T47D (cell line): ENCODE data around the gene DUSP15.

ENCODE experiments used
- DNase-seq, 2 experiments: peaks; one replicate each; pipeline versions ENCODE4 v3.0.0 to v3.0.0-alpha.2; 2011 to 2012; ENCODE audit warnings: low read depth in 1 of 2, low spot score in 1 of 2
- JUND ChIP-seq: IDR thresholded peaks from 2 replicates; pipeline ENCODE4 v1.6.1; 2012; ENCODE audit warnings: low read depth
- in situ Hi-C: cut with HindIII; loops from 2 replicates; pipeline ENCODE4 v1.10.0; 2016; ENCODE audit warnings: low sequenced_read_pairs, low pct_unique_long_range_greater_than_20kb

DUSP15 gene

GRCh38 chr20:31848088-31848999, 22.0 kb downstream of the DUSP15 start:
- TF ChIP-seq JUND, result no peak
- in situ Hi-C loops, result no loop called here
- DNase-seq, result no peak

DNA sequence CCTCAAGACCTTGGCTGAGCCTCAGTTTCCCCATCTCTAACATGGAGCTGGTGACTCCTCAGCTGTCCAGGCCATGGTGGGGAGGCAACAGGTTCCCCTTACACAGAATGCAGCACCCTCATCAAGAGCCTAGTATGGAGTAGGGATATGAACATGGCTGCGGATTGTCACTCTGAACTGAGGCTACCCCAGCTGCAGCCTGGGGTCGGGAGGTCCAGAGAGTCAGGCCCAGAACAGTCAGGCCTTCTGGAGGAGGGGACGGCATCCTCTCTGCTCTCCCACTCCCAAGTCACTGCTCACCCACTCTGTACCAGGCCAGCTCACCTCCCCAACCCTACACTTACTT, 23.6 kb downstream of the DUSP15 start:
- no peak for TF ChIP-seq JUND
- no peak for DNase-seq
- in situ Hi-C loops, result no loop called here

DNA sequence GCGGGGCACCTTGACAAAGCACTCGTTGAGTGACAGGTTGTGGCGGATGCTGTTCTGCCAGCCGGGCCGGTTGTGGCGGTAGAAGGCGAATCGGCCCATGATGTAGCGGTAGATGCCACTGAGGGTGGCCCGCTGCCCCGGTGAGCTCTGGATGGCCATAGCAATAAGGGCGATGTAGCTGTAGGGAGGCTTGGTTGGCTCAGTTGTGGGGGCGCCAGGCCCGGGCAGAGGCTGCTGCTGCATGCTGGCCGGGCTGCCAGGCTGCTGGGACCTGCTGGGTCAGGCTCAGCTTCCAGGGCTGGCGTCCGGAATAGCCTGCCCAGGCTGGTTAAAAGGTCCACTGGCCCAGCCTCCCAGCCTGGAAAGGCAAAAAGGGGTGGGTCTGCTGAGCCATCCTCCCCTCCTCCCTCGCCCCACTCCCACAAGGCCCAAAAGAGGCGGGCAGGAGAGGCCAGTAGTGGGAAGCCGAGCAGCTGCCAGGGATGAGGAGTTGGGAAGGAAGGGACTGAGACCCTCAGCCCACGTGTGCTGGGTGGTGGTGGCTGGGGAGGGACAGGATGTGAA, 24.9 kb downstream of the DUSP15 start, which contains the start of gene FOXS1:
FOXS1 (minus strand) TSS at position 305 of the 564 bp plus-strand sequence; CDS start at position 243, 62 bp downstream.
- in situ Hi-C loops, result no loop called here
- no peak for TF ChIP-seq JUND
- DNase-seq, result peak in 1 of 2 experiments; percentile 37

GRCh38 chr20:31844737-31845299, 25.5 kb downstream of the DUSP15 start:
- in situ Hi-C loops, result no loop called here
- TF ChIP-seq JUND, result no peak
- no peak for DNase-seq

- TF ChIP-seq JUND, result no peak
- in situ Hi-C loops, result no loop called here
Measured at GRCh38 chr20:31843881-31844280, 26.4 kb downstream of the DUSP15 start.

DNA sequence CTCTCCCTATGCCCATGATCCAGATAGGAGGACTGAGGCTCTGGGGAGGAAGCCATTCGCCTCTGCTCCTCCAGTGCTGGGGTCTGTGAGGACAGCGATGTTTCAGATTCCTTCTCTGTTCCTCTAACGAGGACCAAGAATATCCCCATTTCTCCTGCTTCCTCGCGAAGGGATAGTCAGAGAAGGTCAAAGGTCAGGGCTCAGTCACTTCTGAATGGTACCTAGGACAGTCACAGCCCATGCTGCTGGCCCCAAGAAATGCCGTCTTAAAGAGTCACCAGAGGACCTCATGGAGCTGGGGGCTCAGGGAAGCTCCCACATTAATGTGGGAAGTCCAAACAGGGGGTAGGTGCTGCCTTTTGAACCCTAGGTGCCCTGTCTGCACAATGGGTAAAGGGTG, 27.0 kb downstream of the DUSP15 start:
- no peak for DNase-seq
- in situ Hi-C loops, result no loop called here
- no peak for TF ChIP-seq JUND

More at GRCh38 chr20:31843881-31844280, 26.4 kb downstream of the DUSP15 start:
- DNase-seq, result no peak

DNA sequence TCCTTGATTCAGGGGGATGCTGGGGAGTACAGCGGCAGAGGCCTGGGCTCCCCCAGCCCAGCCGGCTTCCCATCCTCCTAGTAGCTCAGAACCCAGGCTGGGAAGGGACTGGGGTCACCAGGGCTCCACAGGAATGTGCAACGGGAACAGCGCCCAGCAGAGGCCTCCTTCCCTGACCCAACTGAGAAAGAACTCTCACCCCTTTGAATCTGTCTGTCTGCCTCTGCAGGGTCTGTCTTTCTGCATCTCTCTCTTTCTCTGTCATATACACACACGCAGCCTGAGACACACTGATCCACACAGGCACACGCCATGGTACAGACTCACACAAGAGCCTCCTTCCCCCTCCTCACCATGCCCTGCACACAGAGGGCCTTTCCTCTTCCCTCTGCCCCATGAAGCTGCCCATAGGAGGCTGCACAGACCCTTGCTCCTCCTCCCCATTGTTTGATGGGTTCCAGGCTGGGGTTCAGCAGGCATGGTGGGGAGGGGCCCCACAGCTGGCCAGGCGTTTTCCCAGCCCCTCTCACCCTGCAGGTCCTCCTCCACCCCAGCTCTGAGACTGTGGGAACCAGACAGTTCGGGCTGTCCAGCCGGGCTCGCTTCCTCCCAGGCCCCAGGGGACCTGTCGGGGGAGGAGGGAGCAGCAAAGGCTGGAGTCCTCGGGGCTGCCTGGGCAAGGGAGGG, 27.7 kb downstream of the DUSP15 start:
- in situ Hi-C loops, result no loop called here
- no peak for TF ChIP-seq JUND
- DNase-seq, result peak in 1 of 2 experiments; percentile 25

DNA sequence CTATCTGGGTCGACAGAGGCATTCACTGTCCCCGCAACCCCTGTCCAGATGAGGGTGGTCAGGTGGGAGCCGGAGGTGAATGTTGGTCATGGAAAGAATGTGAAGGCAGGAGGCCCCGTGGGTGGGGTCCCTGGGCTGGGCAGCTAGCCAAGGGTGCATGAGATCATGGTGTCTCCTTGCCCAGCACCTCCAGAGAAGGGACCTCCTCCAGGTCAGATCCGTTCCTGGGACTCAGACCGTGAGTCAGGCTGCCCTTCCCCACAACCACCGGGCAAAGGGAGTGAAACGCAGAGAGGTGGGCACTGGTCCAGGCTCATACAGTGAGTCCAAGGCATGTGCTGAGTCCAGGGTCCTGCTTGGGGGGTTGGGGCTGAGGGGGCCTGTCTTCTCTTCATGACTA, 28.4 kb downstream of the DUSP15 start:
- no peak for TF ChIP-seq JUND
- in situ Hi-C loops, result no loop called here
- no peak for DNase-seq

- no peak for TF ChIP-seq JUND
- in situ Hi-C loops, result no loop called here
- DNase-seq, result no peak
Measured at GRCh38 chr20:31840906-31841816, 29.2 kb downstream of the DUSP15 start.

- no peak for DNase-seq
- in situ Hi-C loops, result no loop called here
- TF ChIP-seq JUND, result no peak
Measured at GRCh38 chr20:31839782-31840487, 30.4 kb downstream of the DUSP15 start.

- DNase-seq, result no peak
- TF ChIP-seq JUND, result no peak
- in situ Hi-C loops, result no loop called here
Measured at GRCh38 chr20:31838646-31839292, 31.6 kb downstream of the DUSP15 start.
